ENCODE results near the gene AQP2. TPM values are rescaled to one million over a fixed set of nuclear protein-coding genes. Genes with fewer than 3 reads are reported as not detected.

Gene AQP2
- total RNA-seq, 1 donor from 2014 or later: not detected

- Histone ChIP-seq H3K9me3 (ENCODE audit: low read depth) (no peaks in the 10 kb centered on the region), H3K27me3 (no peaks in the 10 kb centered on the region), H3K9ac (no peak overlapping the region), H3K4me2 (no peak overlapping the region), H3K79me2 (ENCODE audit: low read depth) (no peaks in the 10 kb centered on the region), H3K4me1 (no peaks in the 10 kb centered on the region), H3F3A (ENCODE audit: low read depth) (no peaks in the 10 kb centered on the region), H3K36me3 (no peaks in the 10 kb centered on the region), H3K4me3 (no peak overlapping the region), H4K20me1 (ENCODE audit: low read depth) (no peaks in the 10 kb centered on the region), H2AFZ (replicated peaks) (no peak overlapping the region), H3K27ac (no peak overlapping the region)
- Mint-ChIP-seq H3K36me3 (no peaks in the 10 kb centered on the region), H3K4me1 (peaks cover 24% of the 10 kb centered on the region), H3K4me3 (no peak overlapping the region), H3K27me3 (ENCODE audit: insufficient read depth, low read depth) (peaks cover 1% of the 10 kb centered on the region), H3K27ac (no peak overlapping the region), H3K9me3 (peaks cover 5% of the 10 kb centered on the region)
- TF ChIP-seq EZH2phosphoT487 (IDR thresholded peaks at IDR 0.05): no peak
- DNase-seq (ENCODE audit: low spot score): no peak
These were observed 12.8 kb upstream of the AQP2 start for GRCh38 chr12:49937639-49938300.

GRCh38 chr12:49939307-49939706, 11.2 kb upstream of the AQP2 start:
- H3K27ac Mint-ChIP-seq: no peak overlapping the region
- Histone ChIP-seq H4K20me1 (ENCODE audit: low read depth) (no peaks in the 10 kb centered on the region), H3K4me3 (no peak overlapping the region), H3K4me1 (no peaks in the 10 kb centered on the region), H3K27ac (no peak overlapping the region), H3K36me3 (no peaks in the 10 kb centered on the region), H3F3A (ENCODE audit: low read depth) (no peaks in the 10 kb centered on the region), H3K79me2 (ENCODE audit: low read depth) (no peaks in the 10 kb centered on the region), H3K9ac (no peak overlapping the region), H3K9me3 (ENCODE audit: low read depth) (no peaks in the 10 kb centered on the region), H3K4me2 (no peak overlapping the region), H2AFZ (replicated peaks) (no peak overlapping the region), H3K27me3 (peaks cover 8% of the 10 kb centered on the region)
- no peak for DNase-seq (ENCODE audit: low spot score)
- H3K4me1 Mint-ChIP-seq: peaks cover 24% of the 10 kb centered on the region
- H3K4me3 Mint-ChIP-seq: no peak overlapping the region
- H3K36me3 Mint-ChIP-seq: no peaks in the 10 kb centered on the region
- TF ChIP-seq EZH2 (IDR thresholded peaks at IDR 0.05) (no peak), CTCF (IDR thresholded peaks at IDR 0.05) (no peak)
- H3K27me3 Mint-ChIP-seq (ENCODE audit: insufficient read depth, low read depth): peaks cover 4% of the 10 kb centered on the region
- peaks cover 5% of the 10 kb centered on the region for H3K9me3 Mint-ChIP-seq

GRCh38 chr12:49939707-49940106, 10.8 kb upstream of the AQP2 start:
- Mint-ChIP-seq H3K36me3 (no peaks in the 10 kb centered on the region), H3K4me3 (no peak overlapping the region), H3K27me3 (ENCODE audit: insufficient read depth, low read depth) (peaks cover 7% of the 10 kb centered on the region), H3K27ac (no peak overlapping the region), H3K4me1 (peaks cover 24% of the 10 kb centered on the region), H3K9me3 (peaks cover 2% of the 10 kb centered on the region)
- no peak overlapping the region for H3K4me2 ChIP-seq
- H3K27me3 ChIP-seq: peaks cover 12% of the 10 kb centered on the region
- no peak overlapping the region for H2AFZ ChIP-seq (replicated peaks)
- no peak overlapping the region for H3K27ac ChIP-seq
- no peaks in the 10 kb centered on the region for H3K4me1 ChIP-seq
- no peaks in the 10 kb centered on the region for H3K36me3 ChIP-seq
- no peak for DNase-seq (ENCODE audit: low spot score)
- no peak overlapping the region for H3K9ac ChIP-seq
- no peak overlapping the region for H3K4me3 ChIP-seq
- H3K9me3 ChIP-seq (ENCODE audit: low read depth): no peaks in the 10 kb centered on the region
- no peaks in the 10 kb centered on the region for H4K20me1 ChIP-seq (ENCODE audit: low read depth)
- no peaks in the 10 kb centered on the region for H3F3A ChIP-seq (ENCODE audit: low read depth)
- no peaks in the 10 kb centered on the region for H3K79me2 ChIP-seq (ENCODE audit: low read depth)
- TF ChIP-seq EZH2 (IDR thresholded peaks at IDR 0.05): no peak
- no peak for TF ChIP-seq EZH2phosphoT487 (IDR thresholded peaks at IDR 0.05)
- no peak for TF ChIP-seq CTCF (IDR thresholded peaks at IDR 0.05)
